Pancreas (tissue), 10 donors: ENCODE data around the gene FAM20A. TPM values are rescaled to one million over a fixed set of nuclear protein-coding genes. Genes with fewer than 3 reads are reported as not detected.
A peak's percentile ranks its signal among the peaks of the same experiment; 100 is the strongest.

Experiments used
- ATAC-seq, 4 donors: fragments of 200-7000 bp; cut with Tn5 transposase; one replicate each; pipeline versions ENCODE4 v1.8.0 to v1.9.1; 2020; ENCODE audit warnings: mild to moderate bottlenecking in 4 of 4, moderate library complexity in 4 of 4
- DNase-seq, 6 donors: peaks; one replicate each; pipeline ENCODE4 v3.0.0-alpha.2; 2020
- FAIRE-seq: peaks from 2 replicates; lab custom pipeline; 2012; peaks lifted over from hg19 to GRCh38; lab: Jason Lieb, UNC
- H3K27ac ChIP-seq, 4 donors: fragments of 200-600 bp; sonication (generic); 1 replicate in 3 of 4; 2 replicates in 1 of 4; pipeline versions ENCODE4 v1.5.0 to v1.8.0; 2020
- H3K27me3 ChIP-seq, 4 donors: fragments of 200-600 bp; one replicate each; pipeline ENCODE4 v1.8.0; 2021
- H3K36me3 ChIP-seq, 3 donors: fragments of 200-600 bp; sonication (generic) in 1 of 3; one replicate each; pipeline versions ENCODE4 v1.5.0 to v1.8.0; 2020 to 2021
- H3K4me1 ChIP-seq, 3 donors: fragments of 200-600 bp; one replicate each; pipeline ENCODE4 v1.8.0; 2021
- H3K4me3 ChIP-seq, 4 donors: fragments of 200-600 bp; sonication (generic) in 2 of 4; one replicate each; pipeline versions ENCODE4 v1.5.0 to v1.8.0; 2020 to 2021
- H3K9me3 ChIP-seq, 4 donors: fragments of 200-600 bp; one replicate each; pipeline ENCODE4 v1.8.0; 2021
- CTCF ChIP-seq, 4 donors: fragments of 200-600 bp; sonication (generic) in 3 of 4; IDR thresholded peaks; one replicate each; pipeline versions ENCODE4 v1.5.0 to v1.8.0; 2021; ENCODE audit warnings: antibody characterized with exemption in 4 of 4
- WGBS, 2 donors: extraction: QIAGEN DNeasy Blood & Tissue Kit; methylation state at CpG; one replicate each; pipeline ENCODE4 v1.1.7; 2013; 5-methylcytosine and 5-hydroxymethylcytosine counted together
- intact Hi-C, 3 donors: fragments of 100-400 bp; cut with DNase I; formaldehyde crosslinking; loops; one replicate each; pipeline versions ENCODE4 v1.11.1 to v1.14.2; 2022
- polyA plus RNA-seq, 2 donors: library from polyadenylated mRNA; stranded (reverse); fragments of 200-250 nt; gene quantifications; one replicate each; pipeline ENCODE4 v1.2.3, GENCODE V29; 2013
- total RNA-seq, 6 donors: library from RNA; stranded (reverse); fragmentation: NEBNext Ultra II Directional in 4 of 6; extraction: Animal tissue kit (Norgen Biotek cat#: 25700) in 4 of 6; gene quantifications; one replicate each; pipeline versions ENCODE4 v1.2.1 to v1.2.4, GENCODE V29; 2021 to 2023
- donor health status: healthy with polysubstance abuse.
- donor health status: DM: no; HTN: no; CAD: no; lungs with moderate emphysema.
- donor health status: DM: no; HTN: no; CAD: no.
- donor health status: control.
- donor health status: control.
- donor health status: Bipolar disorder and iron deficiency.
- donor health status: DM: yes; HTN: yes; CAD: no.
- donor health status: DM: no; HTN: no; CAD: no.
- donor health status: DM: no; HTN: no; CAD: no.
- donor health status: DM: yes; HTN: yes; CAD: no.

Gene FAM20A
- total and polyA plus RNA-seq, 8 donors: 0.46 to 9.0 (median 3.9) TPM

GRCh38 chr17:68542698-68543463, 58.3 kb downstream of the FAM20A start:
- Histone ChIP-seq H3K4me3 (no peak overlapping the region), H3K36me3 (peaks cover 0 to 5% (median 0%) of the 10 kb centered on the region in 3 donors), H3K27me3 (no peaks in the 10 kb centered on the region), H3K4me1 (no peaks in the 10 kb centered on the region), H3K9me3 (no peaks in the 10 kb centered on the region), H3K27ac (no peak overlapping the region)
- 96% methylated on average over 13 of the region's 13 CpGs for WGBS, 2 donors
- peak in 1 of 4 donors; percentile 13 for ATAC-seq
- no peak for DNase-seq
- FAIRE-seq: no peak
- no peak for TF ChIP-seq CTCF (IDR thresholded peaks at IDR 0.05)
- intact Hi-C loops: no loop called here

GRCh38 chr17:68541816-68542215, 59.4 kb downstream of the FAM20A start:
- Histone ChIP-seq H3K9me3 (no peaks in the 10 kb centered on the region), H3K4me3 (no peak overlapping the region), H3K27ac (no peak overlapping the region), H3K4me1 (no peaks in the 10 kb centered on the region), H3K27me3 (no peaks in the 10 kb centered on the region), H3K36me3 (peaks cover 0 to 11% (median 0%) of the 10 kb centered on the region in 3 donors)
- FAIRE-seq (no peak), ATAC-seq (peak in 1 of 4 donors; percentile 9), DNase-seq (no peak)
- intact Hi-C loops: no loop called here
- WGBS, 2 donors: 83 to 90% methylated on average over 6 of the region's 6 CpGs
- TF ChIP-seq CTCF (IDR thresholded peaks at IDR 0.05): no peak

- FAIRE-seq (no peak), DNase-seq (no peak), ATAC-seq (peak in 2 of 4 donors; percentile 4)
- Histone ChIP-seq H3K4me3 (no peak overlapping the region), H3K36me3 (peaks cover 0 to 11% (median 0%) of the 10 kb centered on the region in 3 donors), H3K27ac (no peak overlapping the region), H3K27me3 (no peaks in the 10 kb centered on the region), H3K4me1 (no peaks in the 10 kb centered on the region), H3K9me3 (no peaks in the 10 kb centered on the region)
- no peak for TF ChIP-seq CTCF (IDR thresholded peaks at IDR 0.05)
- WGBS, 2 donors: 93 to 94% methylated on average over 7 to 8 of the region's 8 CpGs
- intact Hi-C loops: no loop called here
Measured at GRCh38 chr17:68540981-68541380, 60.2 kb downstream of the FAM20A start.

GRCh38 chr17:68539548-68540467, 61.4 kb downstream of the FAM20A start:
- intact Hi-C loops: no loop called here
- ATAC-seq (peak in 3 of 4 donors; percentile 52 to 53 (median 52)), FAIRE-seq (no peak), DNase-seq (no peak)
- TF ChIP-seq CTCF (IDR thresholded peaks at IDR 0.05): no peak
- 78 to 82% methylated on average over 20 of the region's 20 CpGs for WGBS, 2 donors
- H3K36me3 ChIP-seq: peaks cover 0 to 11% (median 0%) of the 10 kb centered on the region in 3 donors
- H3K27me3 ChIP-seq: no peaks in the 10 kb centered on the region
- H3K4me3 ChIP-seq: no peak overlapping the region
- no peak overlapping the region for H3K27ac ChIP-seq
- no peaks in the 10 kb centered on the region for H3K4me1 ChIP-seq
- no peaks in the 10 kb centered on the region for H3K9me3 ChIP-seq
